HG02759 (cell line): ENCODE measurements around the gene HSPA12B.

ENCODE experiments used
- ATAC-seq: cut with Tn5 transposase; IDR thresholded peaks from one replicate; pipeline ENCODE4 v1.9.1; 2021; ENCODE audit warnings: mild to moderate bottlenecking, moderate library complexity; ENCODE audit not compliant: unreplicated experiment

The HSPA12B gene

GRCh38 chr20:3747471-3747870 lies 15.0 kb downstream of the HSPA12B start:
- ATAC-seq, result no peak

- ATAC-seq, result no peak
These were observed 15.6 kb downstream of the HSPA12B start for GRCh38 chr20:3748073-3748472.

GRCh38 chr20:3749087-3749688 lies 16.7 kb downstream of the HSPA12B start:
- no peak for ATAC-seq

GRCh38 chr20:3749689-3750531 lies 17.4 kb downstream of the HSPA12B start:
- ATAC-seq, result no peak

- ATAC-seq, result no peak
These were observed 18.8 kb downstream of the HSPA12B start for GRCh38 chr20:3751305-3751674.

GRCh38 chr20:3751675-3752385 lies 19.3 kb downstream of the HSPA12B start:
- ATAC-seq, result peak; percentile 56

GRCh38 chr20:3752386-3752759 lies 19.9 kb downstream of the HSPA12B start:
- no peak for ATAC-seq

- ATAC-seq, result no peak
These were observed 20.6 kb downstream of the HSPA12B start for GRCh38 chr20:3753098-3753497.

GRCh38 chr20:3753501-3754275 lies 21.2 kb downstream of the HSPA12B start:
- no peak for ATAC-seq

- no peak for ATAC-seq
These were observed 21.8 kb downstream of the HSPA12B start for GRCh38 chr20:3754276-3754630.

GRCh38 chr20:3755269-3755668 lies 22.8 kb downstream of the HSPA12B start:
- ATAC-seq, result no peak

GRCh38 chr20:3755814-3756480 lies 23.5 kb downstream of the HSPA12B start:
- no peak for ATAC-seq

GRCh38 chr20:3757268-3757667 lies 24.8 kb downstream of the HSPA12B start:
- no peak for ATAC-seq

GRCh38 chr20:3758566-3758965 lies 26.1 kb downstream of the HSPA12B start:
- no peak for ATAC-seq

GRCh38 chr20:3759316-3759823 lies 26.9 kb downstream of the HSPA12B start:
- ATAC-seq, result no peak

GRCh38 chr20:3759884-3760283 lies 27.4 kb downstream of the HSPA12B start:
- ATAC-seq, result no peak

GRCh38 chr20:3760655-3761348 lies 28.3 kb downstream of the HSPA12B start:
- no peak for ATAC-seq

GRCh38 chr20:3763671-3764601 lies 31.5 kb downstream of the HSPA12B start:
- no peak for ATAC-seq

- no peak for ATAC-seq
These were observed 32.2 kb downstream of the HSPA12B start for GRCh38 chr20:3764659-3765058.
